Neutrophil (primary cell): Measurements from ENCODE around the gene PALD1.

Experiments used
- H3K27ac ChIP-seq: fragments of 200-600 bp; sonication (generic); 2 replicates; pipeline ENCODE4 v1.5.1; 2016; ENCODE audit warnings: mild to moderate bottlenecking, moderate library complexity
- H3K27me3 ChIP-seq: fragments of 200-600 bp; sonication (generic); 2 replicates; pipeline ENCODE4 v1.6.0; 2016; ENCODE audit warnings: mild to moderate bottlenecking
- H3K36me3 ChIP-seq: fragments of 200-600 bp; sonication (generic); 2 replicates; pipeline ENCODE4 v1.5.1; 2017
- H3K4me1 ChIP-seq, 2 experiments: fragments of 200-600 bp in 1 of 2; sonication (generic) in 1 of 2; 1 replicate in 1 of 2; 2 replicates in 1 of 2; pipeline versions ENCODE4 v1.5.1 to v1.6.1; 2013 to 2016; ENCODE audit warnings: low read depth in 1 of 2, low read length in 1 of 2, mild to moderate bottlenecking in 1 of 2, moderate library complexity in 1 of 2; ENCODE audit not compliant: control insufficient read depth in 1 of 2, insufficient read depth in 1 of 2
- H3K4me3 ChIP-seq, 2 experiments: fragments of 200-600 bp in 1 of 2; sonication (generic) in 1 of 2; 1 replicate in 1 of 2; 2 replicates in 1 of 2; pipeline ENCODE4 v1.5.1; 2013 to 2016; ENCODE audit warnings: low read depth in 1 of 2, low read length in 1 of 2, mild to moderate bottlenecking in 1 of 2, moderate library complexity in 1 of 2
- H3K9me3 ChIP-seq: fragments of 200-600 bp; sonication (generic); 2 replicates; pipeline ENCODE4 v1.5.1; 2016
- TF ChIP-seq, protein P1 (sequence below): fragments of 200-600 bp; sonication (generic); IDR thresholded peaks from 2 replicates; pipeline ENCODE4 v1.5.1; 2016; ENCODE audit warnings: antibody characterized with exemption

PALD1 gene

GRCh38 chr10:70477661-70478162 is 855 bp upstream of the PALD1 start:
- peak overlapping the region in 1 of 2 experiments; percentile 31 for H3K4me3 ChIP-seq

GRCh38 chr10:70479165-70479581 is 606 bp downstream of the PALD1 start:
- no peak overlapping the region for H3K27ac ChIP-seq
- H3K4me1 ChIP-seq = peaks cover 15 to 17% of the 10 kb centered on the region in 2 experiments
- H3K4me3 ChIP-seq = no peak overlapping the region
- H3K36me3 ChIP-seq = no peaks in the 10 kb centered on the region
- no peaks in the 10 kb centered on the region for H3K9me3 ChIP-seq
- peaks cover 64% of the 10 kb centered on the region for H3K27me3 ChIP-seq
- TF ChIP-seq, protein P1, sequence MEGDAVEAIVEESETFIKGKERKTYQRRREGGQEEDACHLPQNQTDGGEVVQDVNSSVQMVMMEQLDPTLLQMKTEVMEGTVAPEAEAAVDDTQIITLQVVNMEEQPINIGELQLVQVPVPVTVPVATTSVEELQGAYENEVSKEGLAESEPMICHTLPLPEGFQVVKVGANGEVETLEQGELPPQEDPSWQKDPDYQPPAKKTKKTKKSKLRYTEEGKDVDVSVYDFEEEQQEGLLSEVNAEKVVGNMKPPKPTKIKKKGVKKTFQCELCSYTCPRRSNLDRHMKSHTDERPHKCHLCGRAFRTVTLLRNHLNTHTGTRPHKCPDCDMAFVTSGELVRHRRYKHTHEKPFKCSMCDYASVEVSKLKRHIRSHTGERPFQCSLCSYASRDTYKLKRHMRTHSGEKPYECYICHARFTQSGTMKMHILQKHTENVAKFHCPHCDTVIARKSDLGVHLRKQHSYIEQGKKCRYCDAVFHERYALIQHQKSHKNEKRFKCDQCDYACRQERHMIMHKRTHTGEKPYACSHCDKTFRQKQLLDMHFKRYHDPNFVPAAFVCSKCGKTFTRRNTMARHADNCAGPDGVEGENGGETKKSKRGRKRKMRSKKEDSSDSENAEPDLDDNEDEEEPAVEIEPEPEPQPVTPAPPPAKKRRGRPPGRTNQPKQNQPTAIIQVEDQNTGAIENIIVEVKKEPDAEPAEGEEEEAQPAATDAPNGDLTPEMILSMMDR = no peak

More at GRCh38 chr10:70477661-70478162, 855 bp upstream of the PALD1 start:
- TF ChIP-seq, protein P1 = no peak
- peaks cover 67% of the 10 kb centered on the region for H3K27me3 ChIP-seq
- H3K9me3 ChIP-seq = no peaks in the 10 kb centered on the region
- H3K27ac ChIP-seq = no peak overlapping the region
- H3K4me1 ChIP-seq = peaks cover 15 to 17% of the 10 kb centered on the region in 2 experiments
- no peaks in the 10 kb centered on the region for H3K36me3 ChIP-seq

DNA sequence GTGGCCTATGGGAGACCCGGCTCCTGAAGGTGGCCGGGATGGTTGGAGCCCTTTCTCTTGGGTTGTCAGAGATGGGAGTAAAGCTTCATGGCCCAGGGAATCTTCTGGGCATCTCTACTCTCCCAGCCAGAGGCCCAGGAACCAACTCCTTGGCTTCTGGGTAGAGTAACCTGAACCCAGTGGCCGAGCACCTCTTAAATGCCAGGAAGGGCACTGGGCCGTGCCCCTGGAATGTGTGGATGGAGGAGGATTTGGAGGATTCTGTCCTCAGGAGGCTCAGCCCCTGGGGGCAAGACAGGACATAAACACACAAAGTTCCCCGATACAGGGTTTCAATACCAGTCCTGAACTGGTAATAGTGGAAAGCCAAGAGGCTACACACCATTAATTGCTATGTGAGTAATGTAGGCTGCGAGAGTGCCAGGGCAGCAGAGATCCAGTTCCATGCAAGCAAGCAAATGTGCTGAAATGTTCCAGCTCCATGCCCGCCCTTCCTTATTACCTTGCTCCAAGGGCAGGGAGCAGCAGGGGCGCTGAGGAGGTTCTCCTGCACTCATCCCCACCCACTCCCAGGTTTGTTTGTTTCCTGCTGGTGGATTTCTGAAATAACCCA is 1.2 kb downstream of the PALD1 start:
- Histone ChIP-seq H3K27ac (no peak overlapping the region), H3K36me3 (no peaks in the 10 kb centered on the region), H3K9me3 (no peaks in the 10 kb centered on the region), H3K4me1 (peaks cover 15 to 17% of the 10 kb centered on the region in 2 experiments), H3K27me3 (peaks cover 61% of the 10 kb centered on the region), H3K4me3 (no peak overlapping the region)
- TF ChIP-seq, protein P1 = no peak

DNA sequence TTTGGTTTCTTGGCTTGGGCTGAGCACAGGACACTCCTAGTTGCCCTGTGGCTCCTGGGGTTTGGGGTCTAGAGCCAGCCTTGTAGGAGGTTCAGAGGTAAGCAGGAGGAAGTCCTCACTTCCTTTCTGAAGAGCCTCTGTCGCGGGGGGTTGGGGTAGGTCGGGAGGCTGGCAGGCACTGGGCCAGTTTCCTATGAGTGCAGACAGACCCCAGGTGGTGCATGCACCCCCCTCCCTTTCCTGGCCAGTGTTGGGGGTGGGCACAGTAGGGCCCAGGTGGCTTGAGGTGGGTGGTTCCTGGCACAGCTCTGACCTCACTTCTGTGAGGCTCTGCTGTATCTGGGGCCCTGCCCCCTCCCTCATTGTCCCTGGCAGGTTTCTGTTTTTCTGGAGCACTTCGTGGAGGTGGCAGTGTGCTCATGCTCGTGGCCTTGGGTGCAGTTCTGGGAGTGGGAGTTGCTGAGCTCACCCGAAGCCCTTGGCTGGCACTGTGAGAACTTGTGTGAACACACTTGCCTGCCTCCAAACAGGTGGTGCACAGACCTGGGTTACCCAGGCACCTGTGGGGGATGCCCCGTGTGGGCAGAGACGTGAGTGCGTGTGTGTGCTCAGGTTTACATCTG is 1.8 kb downstream of the PALD1 start:
- no peak overlapping the region for H3K27ac ChIP-seq
- peaks cover 15 to 17% of the 10 kb centered on the region in 2 experiments for H3K4me1 ChIP-seq
- TF ChIP-seq, protein P1 = no peak
- H3K4me3 ChIP-seq = no peak overlapping the region
- H3K9me3 ChIP-seq = no peaks in the 10 kb centered on the region
- no peaks in the 10 kb centered on the region for H3K36me3 ChIP-seq
- H3K27me3 ChIP-seq = peaks cover 55% of the 10 kb centered on the region

DNA sequence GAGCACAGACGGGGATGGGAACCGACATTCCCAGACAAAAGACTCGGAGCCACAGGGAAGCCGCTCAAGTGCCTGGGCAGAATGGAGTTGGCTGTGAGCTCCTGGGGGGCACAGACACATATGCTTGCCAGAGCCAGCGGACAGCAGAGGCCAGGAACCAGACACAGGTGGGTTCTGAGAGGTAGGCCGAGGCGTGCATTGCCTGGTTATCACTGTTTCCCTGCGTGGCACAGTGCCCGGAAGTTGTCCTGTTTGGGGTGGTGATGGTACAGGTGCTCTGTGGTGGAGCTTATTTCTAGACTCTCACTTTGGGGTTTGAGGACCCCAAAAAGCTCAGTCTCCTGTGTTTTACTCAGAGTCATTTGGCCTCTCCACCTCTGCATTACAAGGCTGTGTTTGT is 2.5 kb downstream of the PALD1 start:
- Histone ChIP-seq H3K27ac (no peak overlapping the region), H3K9me3 (no peaks in the 10 kb centered on the region), H3K36me3 (no peaks in the 10 kb centered on the region), H3K27me3 (peaks cover 47% of the 10 kb centered on the region), H3K4me3 (no peak overlapping the region), H3K4me1 (peaks cover 15 to 17% of the 10 kb centered on the region in 2 experiments)
- TF ChIP-seq, protein P1 = no peak
